ENCODE data around the gene FHOD3. TPM values are rescaled to one million over a fixed set of nuclear protein-coding genes. Genes with fewer than 3 reads are reported as not detected.

FHOD3 gene
- total and polyA plus RNA-seq, 2 of the 8 experiments (the other 6 are each of a cell fraction or from before 2014, with no cell fraction given), result 9.7 to 10.5 TPM

DNA sequence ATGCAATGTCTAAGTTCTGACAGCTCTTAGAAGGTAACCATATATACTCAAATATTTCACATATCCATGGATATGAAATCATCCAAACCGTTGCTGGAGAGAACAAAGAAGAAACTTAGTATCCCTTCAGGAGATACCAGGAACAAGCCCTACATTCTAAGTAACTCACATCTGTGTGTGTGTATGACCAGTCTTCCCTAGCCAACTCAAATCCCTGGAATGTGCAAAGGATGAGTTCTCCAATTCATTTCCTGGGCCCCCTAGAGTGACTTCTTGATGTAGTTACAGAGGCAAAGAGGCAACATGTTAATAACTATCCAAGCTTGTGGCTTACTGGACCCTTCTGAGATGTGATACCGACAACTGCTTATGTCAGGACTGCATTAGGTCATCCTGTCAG, 511.2 kb downstream of the FHOD3 start (continued):
- no peak for TF ChIP-seq CTCF (IDR thresholded peaks at IDR 0.05; ENCODE audit: control extremely low read depth in 1 of 3, insufficient read depth in 1 of 3, low read depth in 1 of 3, low read length in 3 of 3)
- TF ChIP-seq SIN3A (conservative IDR thresholded peaks at IDR 0.05 in 1 of 2, IDR thresholded peaks at IDR 0.05 in 1 of 2; ENCODE audit: low read depth in 1 of 2, low read length in 2 of 2), result no peak
- no peak for TF ChIP-seq EGR1 (IDR thresholded peaks at IDR 0.05; ENCODE audit: borderline replicate concordance, low read depth, low read length)
- no peak for TF ChIP-seq JUND (IDR thresholded peaks at IDR 0.05; ENCODE audit: low read length)
- TF ChIP-seq, protein P1, sequence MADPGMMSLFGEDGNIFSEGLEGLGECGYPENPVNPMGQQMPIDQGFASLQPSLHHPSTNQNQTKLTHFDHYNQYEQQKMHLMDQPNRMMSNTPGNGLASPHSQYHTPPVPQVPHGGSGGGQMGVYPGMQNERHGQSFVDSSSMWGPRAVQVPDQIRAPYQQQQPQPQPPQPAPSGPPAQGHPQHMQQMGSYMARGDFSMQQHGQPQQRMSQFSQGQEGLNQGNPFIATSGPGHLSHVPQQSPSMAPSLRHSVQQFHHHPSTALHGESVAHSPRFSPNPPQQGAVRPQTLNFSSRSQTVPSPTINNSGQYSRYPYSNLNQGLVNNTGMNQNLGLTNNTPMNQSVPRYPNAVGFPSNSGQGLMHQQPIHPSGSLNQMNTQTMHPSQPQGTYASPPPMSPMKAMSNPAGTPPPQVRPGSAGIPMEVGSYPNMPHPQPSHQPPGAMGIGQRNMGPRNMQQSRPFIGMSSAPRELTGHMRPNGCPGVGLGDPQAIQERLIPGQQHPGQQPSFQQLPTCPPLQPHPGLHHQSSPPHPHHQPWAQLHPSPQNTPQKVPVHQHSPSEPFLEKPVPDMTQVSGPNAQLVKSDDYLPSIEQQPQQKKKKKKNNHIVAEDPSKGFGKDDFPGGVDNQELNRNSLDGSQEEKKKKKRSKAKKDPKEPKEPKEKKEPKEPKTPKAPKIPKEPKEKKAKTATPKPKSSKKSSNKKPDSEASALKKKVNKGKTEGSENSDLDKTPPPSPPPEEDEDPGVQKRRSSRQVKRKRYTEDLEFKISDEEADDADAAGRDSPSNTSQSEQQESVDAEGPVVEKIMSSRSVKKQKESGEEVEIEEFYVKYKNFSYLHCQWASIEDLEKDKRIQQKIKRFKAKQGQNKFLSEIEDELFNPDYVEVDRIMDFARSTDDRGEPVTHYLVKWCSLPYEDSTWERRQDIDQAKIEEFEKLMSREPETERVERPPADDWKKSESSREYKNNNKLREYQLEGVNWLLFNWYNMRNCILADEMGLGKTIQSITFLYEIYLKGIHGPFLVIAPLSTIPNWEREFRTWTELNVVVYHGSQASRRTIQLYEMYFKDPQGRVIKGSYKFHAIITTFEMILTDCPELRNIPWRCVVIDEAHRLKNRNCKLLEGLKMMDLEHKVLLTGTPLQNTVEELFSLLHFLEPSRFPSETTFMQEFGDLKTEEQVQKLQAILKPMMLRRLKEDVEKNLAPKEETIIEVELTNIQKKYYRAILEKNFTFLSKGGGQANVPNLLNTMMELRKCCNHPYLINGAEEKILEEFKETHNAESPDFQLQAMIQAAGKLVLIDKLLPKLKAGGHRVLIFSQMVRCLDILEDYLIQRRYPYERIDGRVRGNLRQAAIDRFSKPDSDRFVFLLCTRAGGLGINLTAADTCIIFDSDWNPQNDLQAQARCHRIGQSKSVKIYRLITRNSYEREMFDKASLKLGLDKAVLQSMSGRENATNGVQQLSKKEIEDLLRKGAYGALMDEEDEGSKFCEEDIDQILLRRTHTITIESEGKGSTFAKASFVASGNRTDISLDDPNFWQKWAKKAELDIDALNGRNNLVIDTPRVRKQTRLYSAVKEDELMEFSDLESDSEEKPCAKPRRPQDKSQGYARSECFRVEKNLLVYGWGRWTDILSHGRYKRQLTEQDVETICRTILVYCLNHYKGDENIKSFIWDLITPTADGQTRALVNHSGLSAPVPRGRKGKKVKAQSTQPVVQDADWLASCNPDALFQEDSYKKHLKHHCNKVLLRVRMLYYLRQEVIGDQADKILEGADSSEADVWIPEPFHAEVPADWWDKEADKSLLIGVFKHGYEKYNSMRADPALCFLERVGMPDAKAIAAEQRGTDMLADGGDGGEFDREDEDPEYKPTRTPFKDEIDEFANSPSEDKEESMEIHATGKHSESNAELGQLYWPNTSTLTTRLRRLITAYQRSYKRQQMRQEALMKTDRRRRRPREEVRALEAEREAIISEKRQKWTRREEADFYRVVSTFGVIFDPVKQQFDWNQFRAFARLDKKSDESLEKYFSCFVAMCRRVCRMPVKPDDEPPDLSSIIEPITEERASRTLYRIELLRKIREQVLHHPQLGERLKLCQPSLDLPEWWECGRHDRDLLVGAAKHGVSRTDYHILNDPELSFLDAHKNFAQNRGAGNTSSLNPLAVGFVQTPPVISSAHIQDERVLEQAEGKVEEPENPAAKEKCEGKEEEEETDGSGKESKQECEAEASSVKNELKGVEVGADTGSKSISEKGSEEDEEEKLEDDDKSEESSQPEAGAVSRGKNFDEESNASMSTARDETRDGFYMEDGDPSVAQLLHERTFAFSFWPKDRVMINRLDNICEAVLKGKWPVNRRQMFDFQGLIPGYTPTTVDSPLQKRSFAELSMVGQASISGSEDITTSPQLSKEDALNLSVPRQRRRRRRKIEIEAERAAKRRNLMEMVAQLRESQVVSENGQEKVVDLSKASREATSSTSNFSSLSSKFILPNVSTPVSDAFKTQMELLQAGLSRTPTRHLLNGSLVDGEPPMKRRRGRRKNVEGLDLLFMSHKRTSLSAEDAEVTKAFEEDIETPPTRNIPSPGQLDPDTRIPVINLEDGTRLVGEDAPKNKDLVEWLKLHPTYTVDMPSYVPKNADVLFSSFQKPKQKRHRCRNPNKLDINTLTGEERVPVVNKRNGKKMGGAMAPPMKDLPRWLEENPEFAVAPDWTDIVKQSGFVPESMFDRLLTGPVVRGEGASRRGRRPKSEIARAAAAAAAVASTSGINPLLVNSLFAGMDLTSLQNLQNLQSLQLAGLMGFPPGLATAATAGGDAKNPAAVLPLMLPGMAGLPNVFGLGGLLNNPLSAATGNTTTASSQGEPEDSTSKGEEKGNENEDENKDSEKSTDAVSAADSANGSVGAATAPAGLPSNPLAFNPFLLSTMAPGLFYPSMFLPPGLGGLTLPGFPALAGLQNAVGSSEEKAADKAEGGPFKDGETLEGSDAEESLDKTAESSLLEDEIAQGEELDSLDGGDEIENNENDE (IDR thresholded peaks at IDR 0.05; ENCODE audit: insufficient replicate concordance, low read length), result no peak
- no peak for TF ChIP-seq GABPA (IDR thresholded peaks at IDR 0.05; ENCODE audit: borderline replicate concordance, insufficient read depth, low read length)
- TF ChIP-seq MAFK (IDR thresholded peaks at IDR 0.05; ENCODE audit: low read depth, low read length), result no peak
